ENCODE data around the gene HOXC4. TPM values are rescaled to one million over a fixed set of nuclear protein-coding genes. Genes with fewer than 3 reads are reported as not detected.

HOXC4 gene
- polyA plus RNA-seq, 1 donor from 2014 or later = not detected

DNA sequence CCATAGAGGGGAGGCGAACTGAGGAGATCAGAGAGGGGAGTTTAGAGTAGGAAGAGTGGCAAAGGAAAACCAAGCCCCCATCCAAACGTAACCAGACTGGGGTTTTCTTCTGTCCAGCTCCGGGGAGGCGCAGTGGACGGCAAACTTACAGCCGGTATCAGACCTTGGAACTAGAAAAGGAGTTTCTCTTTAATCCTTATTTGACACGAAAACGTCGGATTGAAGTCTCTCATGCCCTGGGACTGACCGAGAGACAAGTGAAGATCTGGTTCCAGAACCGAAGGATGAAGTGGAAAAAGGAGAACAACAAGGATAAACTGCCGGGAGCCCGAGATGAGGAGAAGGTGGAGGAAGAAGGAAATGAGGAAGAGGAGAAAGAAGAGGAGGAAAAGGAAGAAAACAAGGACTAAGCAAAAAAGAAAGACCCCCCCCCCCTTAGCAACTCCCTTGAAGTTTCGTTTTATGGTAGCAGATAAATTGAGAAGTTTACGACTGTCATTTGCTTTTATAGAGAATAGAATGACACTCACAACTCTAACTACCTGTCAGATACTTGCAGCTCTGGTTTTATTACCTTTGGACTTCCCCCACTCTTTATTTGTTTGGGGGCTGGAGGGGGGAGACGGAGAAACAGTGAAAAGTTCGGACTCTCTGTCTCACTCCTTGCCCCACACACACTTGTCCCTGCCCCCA is 42.5 kb upstream of the HOXC4 start:
- Histone ChIP-seq H3F3A (ENCODE audit: insufficient read depth, low read length, poor library complexity, severe bottlenecking) (no peaks in the 10 kb centered on the region), H4K20me1 (ENCODE audit: insufficient read depth) (no peaks in the 10 kb centered on the region), H3K9ac (ENCODE audit: low read length) (no peak overlapping the region), H3K27me3 (ENCODE audit: insufficient read depth, low read depth, low read length) (peaks cover 99% of the 10 kb centered on the region), H3K27ac (ENCODE audit: low read length) (no peak overlapping the region), H3K9me3 (ENCODE audit: low read length) (no peaks in the 10 kb centered on the region), H3K36me3 (ENCODE audit: insufficient read depth, low read length) (no peaks in the 10 kb centered on the region), H3K4me2 (ENCODE audit: low read length) (no peak overlapping the region), H3K9me2 (ENCODE audit: insufficient read depth, low read length) (no peaks in the 10 kb centered on the region), H2AFZ (ENCODE audit: low read depth, low read length) (no peak overlapping the region), H3K79me2 (replicated peaks; ENCODE audit: insufficient read depth, low read length) (no peaks in the 10 kb centered on the region), H3K4me3 (ENCODE audit: low read length) (no peak overlapping the region)
- no peak for TF ChIP-seq EP300 (conservative IDR thresholded peaks at IDR 0.05; ENCODE audit: poor library complexity, severe bottlenecking)

DNA sequence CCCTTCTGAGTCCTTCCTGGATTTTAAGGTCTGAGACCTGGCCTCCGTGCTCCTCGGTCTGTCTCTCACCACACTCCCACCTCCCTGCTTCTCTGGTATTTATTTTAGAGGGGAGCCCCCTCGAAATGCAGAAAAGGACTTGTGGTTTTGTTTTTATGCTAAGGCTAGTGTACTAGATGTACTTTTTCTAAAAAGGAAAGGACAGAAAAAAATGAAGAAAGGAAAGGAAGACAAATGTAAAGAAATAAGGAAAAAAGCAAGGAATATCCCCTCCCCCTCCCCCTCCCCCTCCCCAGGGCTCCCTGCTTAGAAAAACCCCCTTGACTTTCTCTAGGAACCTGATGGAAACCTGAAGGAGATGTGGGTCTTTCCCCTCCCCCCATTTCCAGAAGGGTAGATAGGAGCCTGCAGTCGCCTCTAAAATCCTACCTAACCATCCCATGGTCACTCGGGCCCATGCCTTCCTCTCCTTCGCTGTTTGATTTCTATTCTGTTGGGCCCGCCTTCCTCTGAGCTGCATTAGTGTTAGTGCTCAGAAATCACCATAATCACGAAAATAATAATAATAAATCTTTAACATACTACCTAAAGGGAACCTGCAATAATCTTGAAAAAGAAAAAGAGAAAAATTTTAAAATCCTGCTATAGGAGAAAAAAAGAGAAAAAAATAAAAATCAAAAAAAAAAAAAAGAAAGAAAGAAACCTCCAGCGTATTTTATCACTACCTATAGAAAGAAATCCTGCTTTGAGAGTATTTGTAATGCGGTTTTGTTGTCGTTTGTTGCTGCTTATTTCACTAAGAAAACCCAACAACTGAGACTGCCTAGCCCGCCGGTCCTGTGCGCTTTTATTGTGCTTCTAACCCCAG is 41.7 kb upstream of the HOXC4 start:
- Histone ChIP-seq H2AFZ (ENCODE audit: low read depth, low read length) (no peak overlapping the region), H3K9me2 (ENCODE audit: insufficient read depth, low read length) (no peaks in the 10 kb centered on the region), H3K9ac (ENCODE audit: low read length) (no peak overlapping the region), H3K9me3 (ENCODE audit: low read length) (no peaks in the 10 kb centered on the region), H3K4me3 (ENCODE audit: low read length) (no peak overlapping the region), H3K36me3 (ENCODE audit: insufficient read depth, low read length) (no peaks in the 10 kb centered on the region), H3K4me2 (ENCODE audit: low read length) (no peak overlapping the region), H4K20me1 (ENCODE audit: insufficient read depth) (no peaks in the 10 kb centered on the region), H3K27ac (ENCODE audit: low read length) (no peak overlapping the region), H3K27me3 (ENCODE audit: insufficient read depth, low read depth, low read length) (peaks cover 98% of the 10 kb centered on the region), H3K79me2 (replicated peaks; ENCODE audit: insufficient read depth, low read length) (no peaks in the 10 kb centered on the region), H3F3A (ENCODE audit: insufficient read depth, low read length, poor library complexity, severe bottlenecking) (no peaks in the 10 kb centered on the region)
- TF ChIP-seq RAD21 (conservative IDR thresholded peaks at IDR 0.05) (no peak), POLR2AphosphoS5 (IDR thresholded peaks at IDR 0.05) (no peak), TAF1 (IDR thresholded peaks at IDR 0.05; ENCODE audit: low read depth) (no peak), EZH2 (IDR thresholded peaks at IDR 0.05; ENCODE audit: borderline replicate concordance, insufficient read depth, low read length, poor library complexity, severe bottlenecking) (no peak), MXI1 (conservative IDR thresholded peaks at IDR 0.05; ENCODE audit: poor library complexity, severe bottlenecking) (no peak), EP300 (conservative IDR thresholded peaks at IDR 0.05; ENCODE audit: poor library complexity, severe bottlenecking) (no peak), SMC3 (conservative IDR thresholded peaks at IDR 0.05; ENCODE audit: poor library complexity) (no peak)
- TF ChIP-seq, protein P1, sequence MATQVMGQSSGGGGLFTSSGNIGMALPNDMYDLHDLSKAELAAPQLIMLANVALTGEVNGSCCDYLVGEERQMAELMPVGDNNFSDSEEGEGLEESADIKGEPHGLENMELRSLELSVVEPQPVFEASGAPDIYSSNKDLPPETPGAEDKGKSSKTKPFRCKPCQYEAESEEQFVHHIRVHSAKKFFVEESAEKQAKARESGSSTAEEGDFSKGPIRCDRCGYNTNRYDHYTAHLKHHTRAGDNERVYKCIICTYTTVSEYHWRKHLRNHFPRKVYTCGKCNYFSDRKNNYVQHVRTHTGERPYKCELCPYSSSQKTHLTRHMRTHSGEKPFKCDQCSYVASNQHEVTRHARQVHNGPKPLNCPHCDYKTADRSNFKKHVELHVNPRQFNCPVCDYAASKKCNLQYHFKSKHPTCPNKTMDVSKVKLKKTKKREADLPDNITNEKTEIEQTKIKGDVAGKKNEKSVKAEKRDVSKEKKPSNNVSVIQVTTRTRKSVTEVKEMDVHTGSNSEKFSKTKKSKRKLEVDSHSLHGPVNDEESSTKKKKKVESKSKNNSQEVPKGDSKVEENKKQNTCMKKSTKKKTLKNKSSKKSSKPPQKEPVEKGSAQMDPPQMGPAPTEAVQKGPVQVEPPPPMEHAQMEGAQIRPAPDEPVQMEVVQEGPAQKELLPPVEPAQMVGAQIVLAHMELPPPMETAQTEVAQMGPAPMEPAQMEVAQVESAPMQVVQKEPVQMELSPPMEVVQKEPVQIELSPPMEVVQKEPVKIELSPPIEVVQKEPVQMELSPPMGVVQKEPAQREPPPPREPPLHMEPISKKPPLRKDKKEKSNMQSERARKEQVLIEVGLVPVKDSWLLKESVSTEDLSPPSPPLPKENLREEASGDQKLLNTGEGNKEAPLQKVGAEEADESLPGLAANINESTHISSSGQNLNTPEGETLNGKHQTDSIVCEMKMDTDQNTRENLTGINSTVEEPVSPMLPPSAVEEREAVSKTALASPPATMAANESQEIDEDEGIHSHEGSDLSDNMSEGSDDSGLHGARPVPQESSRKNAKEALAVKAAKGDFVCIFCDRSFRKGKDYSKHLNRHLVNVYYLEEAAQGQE (IDR thresholded peaks at IDR 0.05; ENCODE audit: borderline replicate concordance) = no peak
- TF ChIP-seq, protein P2, sequence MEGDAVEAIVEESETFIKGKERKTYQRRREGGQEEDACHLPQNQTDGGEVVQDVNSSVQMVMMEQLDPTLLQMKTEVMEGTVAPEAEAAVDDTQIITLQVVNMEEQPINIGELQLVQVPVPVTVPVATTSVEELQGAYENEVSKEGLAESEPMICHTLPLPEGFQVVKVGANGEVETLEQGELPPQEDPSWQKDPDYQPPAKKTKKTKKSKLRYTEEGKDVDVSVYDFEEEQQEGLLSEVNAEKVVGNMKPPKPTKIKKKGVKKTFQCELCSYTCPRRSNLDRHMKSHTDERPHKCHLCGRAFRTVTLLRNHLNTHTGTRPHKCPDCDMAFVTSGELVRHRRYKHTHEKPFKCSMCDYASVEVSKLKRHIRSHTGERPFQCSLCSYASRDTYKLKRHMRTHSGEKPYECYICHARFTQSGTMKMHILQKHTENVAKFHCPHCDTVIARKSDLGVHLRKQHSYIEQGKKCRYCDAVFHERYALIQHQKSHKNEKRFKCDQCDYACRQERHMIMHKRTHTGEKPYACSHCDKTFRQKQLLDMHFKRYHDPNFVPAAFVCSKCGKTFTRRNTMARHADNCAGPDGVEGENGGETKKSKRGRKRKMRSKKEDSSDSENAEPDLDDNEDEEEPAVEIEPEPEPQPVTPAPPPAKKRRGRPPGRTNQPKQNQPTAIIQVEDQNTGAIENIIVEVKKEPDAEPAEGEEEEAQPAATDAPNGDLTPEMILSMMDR (IDR thresholded peaks at IDR 0.05; ENCODE audit: poor library complexity, severe bottlenecking) = no peak
